PC-9 (cell line): ENCODE data around the gene TCEAL4. TPM values are rescaled to one million over a fixed set of nuclear protein-coding genes. Genes with fewer than 3 reads are reported as not detected.

ENCODE experiments used
- BruUV-seq: library from RNA; stranded (reverse); fragments of 400-500 nt; replicated peaks from 2 replicates; lab custom pipeline; 2021; lab: Mats Ljungman, UMichigan
- CTCF ChIA-PET: fragments of 300-600 bp; sonication (Branson Sonifier 250); formaldehyde crosslinking; loops from one replicate; lab custom pipeline; 2022; ENCODE audit warnings: antibody characterized with exemption; lab: Charles Lee
- POLR2A ChIA-PET: fragments of 300-600 bp; sonication (Branson Sonifier 250); formaldehyde crosslinking; loops from one replicate; lab custom pipeline; 2022; ENCODE audit warnings: antibody characterized with exemption; ENCODE audit not compliant: unreplicated experiment; lab: Charles Lee
- DNase-seq, 2 experiments: peaks; one replicate each; pipeline versions ENCODE4 v3.0.0 to v3.0.0-alpha.2; 2015 to 2022; ENCODE audit warnings: mixed read lengths in 1 of 2
- H2AFZ ChIP-seq: fragments of 200-600 bp; sonication (generic); 2 replicates; pipeline ENCODE4 v1.8.1; 2017; ENCODE audit warnings: antibody characterized with exemption
- H3F3A ChIP-seq: fragments of 200-600 bp; sonication (generic); 2 replicates; pipeline ENCODE4 v1.8.1; 2017; ENCODE audit warnings: antibody characterized with exemption, mild to moderate bottlenecking, low read depth; ENCODE audit not compliant: insufficient read depth
- H3K27ac ChIP-seq: fragments of 200-600 bp; sonication (generic); 2 replicates; pipeline ENCODE4 v1.6.1; 2016; ENCODE audit warnings: mixed run types
- H3K27me3 ChIP-seq: fragments of 200-600 bp; sonication (generic); 2 replicates; pipeline ENCODE4 v1.6.1; 2016; ENCODE audit warnings: low read depth, mixed run types; ENCODE audit not compliant: insufficient read depth
- H3K36me3 ChIP-seq: fragments of 200-600 bp; sonication (generic); 2 replicates; pipeline ENCODE4 v1.6.1; 2016; ENCODE audit warnings: low read depth, mixed run types
- H3K4me1 ChIP-seq: fragments of 200-600 bp; sonication (generic); replicated peaks from 2 replicates; pipeline ENCODE4 v1.6.1; 2016; ENCODE audit warnings: mixed run types; ENCODE audit not compliant: insufficient read depth
- H3K4me2 ChIP-seq: fragments of 200-600 bp; sonication (generic); 2 replicates; pipeline ENCODE4 v1.6.1; 2017; ENCODE audit warnings: mixed run types
- H3K4me3 ChIP-seq: fragments of 200-600 bp; sonication (generic); 2 replicates; pipeline ENCODE4 v1.6.1; 2016; ENCODE audit warnings: mixed run types
- H3K79me2 ChIP-seq: fragments of 200-600 bp; sonication (generic); 2 replicates; pipeline ENCODE4 v1.6.1; 2017; ENCODE audit warnings: low read depth, mixed run types
- H3K9me2 ChIP-seq: fragments of 200-600 bp; sonication (generic); 2 replicates; pipeline ENCODE4 v1.8.1; 2017; ENCODE audit warnings: mild to moderate bottlenecking; ENCODE audit not compliant: insufficient read depth
- H3K9me3 ChIP-seq: fragments of 200-600 bp; sonication (generic); 2 replicates; pipeline ENCODE4 v1.8.1; 2016; ENCODE audit warnings: low read depth; ENCODE audit not compliant: insufficient read depth
- H4K20me1 ChIP-seq: fragments of 200-600 bp; sonication (generic); 2 replicates; pipeline ENCODE4 v1.8.1; 2017; ENCODE audit not compliant: insufficient read depth
- EZH2 ChIP-seq: fragments of 200-600 bp; sonication (generic); IDR thresholded peaks from 2 replicates; pipeline ENCODE4 v1.8.0; 2017; ENCODE audit warnings: antibody characterized with exemption, low read depth
- intact Hi-C: fragments of 100-400 bp; cut with micrococcal nuclease; formaldehyde crosslinking; loops from one replicate; pipeline ENCODE4 v1.10.0; 2022; ENCODE audit not compliant: unreplicated experiment
- total RNA-seq: library from RNA; stranded (reverse); gene quantifications from 2 replicates; pipeline ENCODE4 v1.2.3, GENCODE V29; 2021
- TF ChIP-seq, protein P1 (sequence below): fragments of 200-600 bp; sonication (generic); conservative IDR thresholded peaks from 2 replicates; pipeline ENCODE4 v1.6.1; 2017; ENCODE audit warnings: mixed run types, antibody characterized with exemption, mild to moderate bottlenecking, moderate library complexity

TCEAL4 gene
- total RNA-seq, 1 experiment from 2014 or later, result 42.9 TPM

DNA sequence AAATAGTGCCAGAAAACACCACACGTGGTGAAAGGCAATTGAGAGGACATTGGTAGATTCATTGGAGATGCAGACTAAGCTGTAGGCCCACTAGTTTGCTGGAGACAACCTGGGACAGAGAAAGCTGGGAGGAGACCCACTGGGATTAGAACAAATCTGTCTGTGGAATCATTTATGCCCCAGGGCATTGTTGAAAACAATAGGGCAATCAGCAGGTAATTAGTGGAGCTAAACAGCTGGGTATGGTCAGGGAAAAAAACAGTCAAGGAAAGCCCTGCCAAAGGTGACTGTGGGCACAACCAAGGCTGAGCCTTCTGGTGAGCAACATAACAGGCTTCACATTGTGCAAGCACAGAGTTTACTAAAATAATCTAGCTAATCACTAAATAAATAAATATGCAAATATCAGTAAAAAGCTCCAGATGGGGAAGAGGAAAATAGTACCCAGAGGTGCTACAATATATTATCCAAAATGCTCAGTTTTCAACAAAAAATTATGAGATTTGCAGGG lies 31.4 kb downstream of the TCEAL4 start:
- ChIA-PET POLR2A (interaction anchor here (0.7 kb wide), 2 partner anchors 13 to 68 kb away, joined by 4 to 7 read pairs; no protein-coding TSS in a partner anchor), CTCF (interaction anchor here (0.9 kb wide), 1 partner anchor 14 kb away, joined by 3 read pairs; no protein-coding TSS in a partner anchor)
- TF ChIP-seq, protein P1, sequence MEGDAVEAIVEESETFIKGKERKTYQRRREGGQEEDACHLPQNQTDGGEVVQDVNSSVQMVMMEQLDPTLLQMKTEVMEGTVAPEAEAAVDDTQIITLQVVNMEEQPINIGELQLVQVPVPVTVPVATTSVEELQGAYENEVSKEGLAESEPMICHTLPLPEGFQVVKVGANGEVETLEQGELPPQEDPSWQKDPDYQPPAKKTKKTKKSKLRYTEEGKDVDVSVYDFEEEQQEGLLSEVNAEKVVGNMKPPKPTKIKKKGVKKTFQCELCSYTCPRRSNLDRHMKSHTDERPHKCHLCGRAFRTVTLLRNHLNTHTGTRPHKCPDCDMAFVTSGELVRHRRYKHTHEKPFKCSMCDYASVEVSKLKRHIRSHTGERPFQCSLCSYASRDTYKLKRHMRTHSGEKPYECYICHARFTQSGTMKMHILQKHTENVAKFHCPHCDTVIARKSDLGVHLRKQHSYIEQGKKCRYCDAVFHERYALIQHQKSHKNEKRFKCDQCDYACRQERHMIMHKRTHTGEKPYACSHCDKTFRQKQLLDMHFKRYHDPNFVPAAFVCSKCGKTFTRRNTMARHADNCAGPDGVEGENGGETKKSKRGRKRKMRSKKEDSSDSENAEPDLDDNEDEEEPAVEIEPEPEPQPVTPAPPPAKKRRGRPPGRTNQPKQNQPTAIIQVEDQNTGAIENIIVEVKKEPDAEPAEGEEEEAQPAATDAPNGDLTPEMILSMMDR, result no peak
- TF ChIP-seq EZH2, result no peak
- no peak overlapping the region for H2AFZ ChIP-seq
- no peak overlapping the region for H3K4me2 ChIP-seq
- H4K20me1 ChIP-seq, result no peaks in the 10 kb centered on the region
- no TSS peak for BruUV-seq
- DNase-seq, result no peak
- H3K9me3 ChIP-seq, result peaks cover 6% of the 10 kb centered on the region; the same call in 1 of the 2 replicates
- H3K79me2 ChIP-seq, result peaks cover 9% of the 10 kb centered on the region
- H3K27ac ChIP-seq, result peak overlapping the region; percentile 86
- H3K4me3 ChIP-seq, result no peak overlapping the region
- H3F3A ChIP-seq, result peaks cover 22% of the 10 kb centered on the region
- peaks cover 4% of the 10 kb centered on the region; the same call in 1 of the 2 replicates for H3K36me3 ChIP-seq
- H3K27me3 ChIP-seq, result no peaks in the 10 kb centered on the region
- peaks cover 43% of the 10 kb centered on the region for H3K4me1 ChIP-seq
- no peaks in the 10 kb centered on the region for H3K9me2 ChIP-seq
- intact Hi-C loops, result loop anchor here (5.0 kb wide), 1 partner anchor 41 kb away; no protein-coding TSS in a partner anchor

DNA sequence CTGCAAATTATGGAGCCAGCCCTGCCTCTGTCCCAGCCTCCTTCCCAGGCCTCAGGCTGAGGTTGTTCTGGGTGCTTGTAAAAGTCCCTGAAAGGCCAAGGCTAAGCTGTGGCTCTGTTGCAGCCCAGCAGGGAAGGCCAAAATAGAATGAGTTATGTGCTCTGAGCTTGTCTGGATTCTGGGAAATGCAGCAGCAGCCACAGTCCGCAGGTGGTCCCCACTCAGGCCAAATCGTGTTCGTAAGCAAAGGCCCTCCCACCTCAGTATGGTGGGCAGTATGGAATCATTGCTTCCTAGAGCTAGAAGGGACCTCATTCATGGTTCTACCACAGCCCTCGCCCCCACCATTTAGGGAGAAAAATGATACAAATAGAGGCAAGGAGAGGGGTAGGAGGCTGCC lies 38.8 kb downstream of the TCEAL4 start:
- Histone ChIP-seq H3K9me3 (no peaks in the 10 kb centered on the region), H3K4me2 (no peak overlapping the region), H4K20me1 (no peaks in the 10 kb centered on the region), H3K27me3 (no peaks in the 10 kb centered on the region), H2AFZ (no peak overlapping the region), H3K36me3 (no peaks in the 10 kb centered on the region), H3K9me2 (no peaks in the 10 kb centered on the region), H3K4me3 (no peak overlapping the region), H3F3A (no peaks in the 10 kb centered on the region), H3K79me2 (peaks cover 18% of the 10 kb centered on the region), H3K4me1 (no peaks in the 10 kb centered on the region; the same call in 1 of the 2 replicates), H3K27ac (no peak overlapping the region)
- TF ChIP-seq, protein P1, result no peak
- TF ChIP-seq EZH2, result no peak
- BruUV-seq, result no TSS peak
- DNase-seq, result no peak
- CTCF ChIA-PET, result no interaction called here
- intact Hi-C loops, result no loop called here
- POLR2A ChIA-PET, result no interaction called here

DNA sequence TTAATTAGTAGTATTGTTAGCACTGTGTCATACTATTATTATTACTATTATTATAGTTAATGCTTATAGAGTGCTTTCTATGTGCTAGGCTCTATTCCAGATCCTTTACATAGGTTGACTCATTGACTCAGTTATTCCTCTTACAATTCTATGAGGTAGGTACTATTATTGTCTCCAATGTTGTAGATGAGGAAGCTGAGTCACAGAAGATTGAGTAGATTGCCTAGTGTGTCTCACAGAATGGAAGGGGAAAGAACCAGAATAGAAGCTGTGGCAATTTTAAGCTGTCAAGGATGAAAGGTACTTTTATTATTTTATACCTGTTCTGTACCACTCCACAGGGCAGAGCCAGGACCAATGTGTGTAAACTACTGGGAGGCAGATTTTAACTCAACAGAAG lies 41.5 kb downstream of the TCEAL4 start:
- BruUV-seq, result no TSS peak
- no peaks in the 10 kb centered on the region for H3K36me3 ChIP-seq
- no peaks in the 10 kb centered on the region for H3K27me3 ChIP-seq
- no peaks in the 10 kb centered on the region; the same call in 1 of the 2 replicates for H3K4me1 ChIP-seq
- no peaks in the 10 kb centered on the region for H3K9me2 ChIP-seq
- no peak for TF ChIP-seq EZH2
- TF ChIP-seq, protein P1, result no peak
- intact Hi-C loops, result no loop called here
- peaks cover 8% of the 10 kb centered on the region; the same call in 1 of the 2 replicates for H3F3A ChIP-seq
- peaks cover 18% of the 10 kb centered on the region for H3K79me2 ChIP-seq
- DNase-seq, result no peak
- no peak overlapping the region for H2AFZ ChIP-seq
- H3K27ac ChIP-seq, result no peak overlapping the region
- ChIA-PET CTCF (no interaction called here), POLR2A (no interaction called here)
- H4K20me1 ChIP-seq, result no peaks in the 10 kb centered on the region
- H3K9me3 ChIP-seq, result no peaks in the 10 kb centered on the region
- no peak overlapping the region for H3K4me3 ChIP-seq
- H3K4me2 ChIP-seq, result no peak overlapping the region
